Fibroblast of lung (primary cell): ENCODE measurements around the gene TMEM192. TPM values are rescaled to one million over a fixed set of nuclear protein-coding genes. Genes with fewer than 3 reads are reported as not detected.

ENCODE experiments used
- DNase-seq, 2 donors: peaks; one replicate each; pipeline versions ENCODE4 v3.0.0 to v3.0.0-alpha.2; 2010; ENCODE audit warnings: low read depth in 2 of 2
- H2AFZ ChIP-seq: 2 replicates; pipeline ENCODE4 v1.5.1; 2012; ENCODE audit warnings: low read length, control low read depth, inconsistent platforms
- H3K27ac ChIP-seq: 2 replicates; pipeline ENCODE4 v1.5.1; 2011; ENCODE audit warnings: low read length, control low read depth; ENCODE audit not compliant: insufficient read depth
- H3K27me3 ChIP-seq: 2 replicates; pipeline ENCODE4 v1.5.1; 2011; ENCODE audit warnings: mild to moderate bottlenecking, low read length; ENCODE audit not compliant: control insufficient read depth, insufficient read depth
- H3K36me3 ChIP-seq: 2 replicates; pipeline ENCODE4 v1.5.1; 2011; ENCODE audit warnings: low read length; ENCODE audit not compliant: control insufficient read depth, insufficient read depth
- H3K4me1 ChIP-seq: 2 replicates; pipeline ENCODE4 v1.5.1; 2011; ENCODE audit warnings: low read length; ENCODE audit not compliant: control insufficient read depth, insufficient read depth; ENCODE audit errors: extremely low read depth
- H3K4me2 ChIP-seq: 2 replicates; pipeline ENCODE4 v1.5.1; 2011; ENCODE audit warnings: low read length, control low read depth; ENCODE audit not compliant: insufficient read depth; ENCODE audit errors: extremely low read depth
- H3K4me3 ChIP-seq, 4 experiments: fragments of 200-600 bp in 1 of 4; sonication (generic) in 1 of 4; replicated peaks in 1 of 4; 2 replicates each; pipeline ENCODE4 v1.5.1; 2011 to 2016; ENCODE audit warnings: low read length in 4 of 4, low read depth in 3 of 4, mild to moderate bottlenecking in 3 of 4, control low read depth in 2 of 4, inconsistent platforms in 1 of 4, mixed read lengths in 1 of 4; ENCODE audit not compliant: insufficient read depth in 1 of 4; ENCODE audit errors: control extremely low read depth in 1 of 4
- H3K79me2 ChIP-seq: 2 replicates; pipeline ENCODE4 v1.5.1; 2012; ENCODE audit warnings: mild to moderate bottlenecking, low read length, inconsistent platforms; ENCODE audit not compliant: control insufficient read depth, insufficient read depth
- H3K9ac ChIP-seq: 2 replicates; pipeline ENCODE4 v1.5.1; 2011; ENCODE audit warnings: mild to moderate bottlenecking, low read length, control low read depth; ENCODE audit not compliant: insufficient read depth
- H3K9me3 ChIP-seq: 2 replicates; pipeline ENCODE4 v1.5.1; 2012; ENCODE audit warnings: low read depth, low read length; ENCODE audit not compliant: control insufficient read depth, insufficient read depth
- H4K20me1 ChIP-seq: 2 replicates; pipeline ENCODE4 v1.5.1; 2011; ENCODE audit warnings: low read length; ENCODE audit not compliant: control insufficient read depth, insufficient read depth; ENCODE audit errors: extremely low read depth
- EZH2 ChIP-seq: IDR thresholded peaks from 2 replicates; pipeline ENCODE4 v1.5.1; 2012; ENCODE audit warnings: low read length, control low read depth, mild to moderate bottlenecking; ENCODE audit errors: missing control alignments
- polyA plus RNA-seq, 2 donors: library from polyadenylated mRNA; depleted of rRNA in 1 of 2; stranded (reverse) in 1 of 2; unstranded in 1 of 2; fragments of >200 nt; gene quantifications; 2 replicates each; pipeline ENCODE4 v1.2.1, GENCODE V29; 2011 to 2012; ENCODE audit warnings: missing spikeins in 1 of 2
- total RNA-seq: library from RNA; depleted of rRNA; stranded (reverse); fragments of >200 nt; gene quantifications from 2 replicates; pipeline ENCODE4 v1.2.1, GENCODE V29; 2014
- TF ChIP-seq, protein P1 (sequence below), 2 donors: IDR thresholded peaks in 1 of 2; conservative IDR thresholded peaks in 1 of 2; 1 replicate in 1 of 2; 2 replicates in 1 of 2; pipeline ENCODE4 v1.5.1; 2011 to 2012; ENCODE audit warnings: low read length in 2 of 2, control low read depth in 1 of 2, inconsistent platforms in 1 of 2, low read depth in 1 of 2, mild to moderate bottlenecking in 1 of 2

TMEM192 gene
- total and polyA plus RNA-seq, 2 donors (not counting 1 experiment from before 2014, with no cell fraction given): 6.9 to 23.7 TPM

DNA sequence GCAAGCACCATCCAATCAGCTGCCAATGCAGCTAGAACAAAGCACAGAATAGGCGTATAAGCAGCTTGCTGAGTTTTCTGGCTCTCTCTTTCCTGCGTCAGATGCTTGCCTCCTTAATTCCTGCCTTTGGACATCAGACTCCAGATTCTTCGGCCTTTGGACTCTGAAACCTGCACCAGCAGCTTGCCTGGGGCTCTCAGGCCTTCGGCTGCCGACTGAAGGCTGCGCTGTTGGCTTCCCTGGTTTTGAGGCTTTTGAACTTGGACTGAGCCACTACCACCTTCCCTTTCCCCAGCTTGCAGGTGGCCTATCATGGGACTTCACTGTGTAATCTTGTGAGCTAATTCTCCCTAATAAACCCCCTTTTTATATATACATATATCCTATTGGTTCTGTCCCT lies 6.1 kb downstream of the TMEM192 start:
- no peak overlapping the region for H3K4me3 ChIP-seq
- no peak overlapping the region for H3K27ac ChIP-seq
- H3K79me2 ChIP-seq: no peaks in the 10 kb centered on the region
- no peak overlapping the region for H3K4me2 ChIP-seq
- H3K4me1 ChIP-seq: no peaks in the 10 kb centered on the region
- no peak overlapping the region for H2AFZ ChIP-seq
- H3K9ac ChIP-seq: no peak overlapping the region
- TF ChIP-seq, protein P1, sequence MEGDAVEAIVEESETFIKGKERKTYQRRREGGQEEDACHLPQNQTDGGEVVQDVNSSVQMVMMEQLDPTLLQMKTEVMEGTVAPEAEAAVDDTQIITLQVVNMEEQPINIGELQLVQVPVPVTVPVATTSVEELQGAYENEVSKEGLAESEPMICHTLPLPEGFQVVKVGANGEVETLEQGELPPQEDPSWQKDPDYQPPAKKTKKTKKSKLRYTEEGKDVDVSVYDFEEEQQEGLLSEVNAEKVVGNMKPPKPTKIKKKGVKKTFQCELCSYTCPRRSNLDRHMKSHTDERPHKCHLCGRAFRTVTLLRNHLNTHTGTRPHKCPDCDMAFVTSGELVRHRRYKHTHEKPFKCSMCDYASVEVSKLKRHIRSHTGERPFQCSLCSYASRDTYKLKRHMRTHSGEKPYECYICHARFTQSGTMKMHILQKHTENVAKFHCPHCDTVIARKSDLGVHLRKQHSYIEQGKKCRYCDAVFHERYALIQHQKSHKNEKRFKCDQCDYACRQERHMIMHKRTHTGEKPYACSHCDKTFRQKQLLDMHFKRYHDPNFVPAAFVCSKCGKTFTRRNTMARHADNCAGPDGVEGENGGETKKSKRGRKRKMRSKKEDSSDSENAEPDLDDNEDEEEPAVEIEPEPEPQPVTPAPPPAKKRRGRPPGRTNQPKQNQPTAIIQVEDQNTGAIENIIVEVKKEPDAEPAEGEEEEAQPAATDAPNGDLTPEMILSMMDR (conservative IDR thresholded peaks at IDR 0.05 in 1 of 2, IDR thresholded peaks at IDR 0.05 in 1 of 2; ENCODE audit: low read depth in 1 of 2, low read length in 2 of 2): no peak
- no peak for TF ChIP-seq EZH2
- no peaks in the 10 kb centered on the region for H4K20me1 ChIP-seq
- no peaks in the 10 kb centered on the region for H3K36me3 ChIP-seq
- no peaks in the 10 kb centered on the region for H3K9me3 ChIP-seq
- H3K27me3 ChIP-seq: no peaks in the 10 kb centered on the region
- DNase-seq: no peak

DNA sequence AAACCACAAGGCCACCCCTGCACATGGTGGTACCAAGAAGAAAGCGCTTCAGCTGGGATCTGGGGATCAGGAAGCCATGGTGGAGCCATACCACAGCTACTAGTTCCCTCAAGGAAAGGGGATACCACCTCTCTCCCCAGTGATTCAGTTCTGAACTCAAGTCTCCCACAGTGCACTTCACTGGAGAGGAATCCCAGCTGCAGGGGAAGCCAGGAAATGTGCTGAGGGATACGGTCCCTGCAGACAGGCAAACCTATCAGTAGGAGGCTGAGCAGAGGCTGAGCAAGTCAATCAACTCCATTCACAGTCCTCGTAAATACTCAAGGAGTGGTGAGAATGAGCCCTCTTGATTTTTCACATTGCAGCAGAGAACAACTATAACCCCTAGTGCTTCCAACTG lies 11.0 kb downstream of the TMEM192 start:
- H3K9ac ChIP-seq: no peak overlapping the region
- no peaks in the 10 kb centered on the region for H3K27me3 ChIP-seq
- no peaks in the 10 kb centered on the region for H3K4me1 ChIP-seq
- no peak overlapping the region for H3K27ac ChIP-seq
- no peaks in the 10 kb centered on the region for H3K79me2 ChIP-seq
- H3K9me3 ChIP-seq: no peaks in the 10 kb centered on the region
- DNase-seq: no peak
- no peak overlapping the region for H3K4me2 ChIP-seq
- no peak overlapping the region for H2AFZ ChIP-seq
- H3K36me3 ChIP-seq: no peaks in the 10 kb centered on the region
- no peak for TF ChIP-seq EZH2
- TF ChIP-seq, protein P1 (conservative IDR thresholded peaks at IDR 0.05 in 1 of 2, IDR thresholded peaks at IDR 0.05 in 1 of 2; ENCODE audit: low read depth in 1 of 2, low read length in 2 of 2): no peak
- no peaks in the 10 kb centered on the region for H4K20me1 ChIP-seq
- H3K4me3 ChIP-seq: no peak overlapping the region

DNA sequence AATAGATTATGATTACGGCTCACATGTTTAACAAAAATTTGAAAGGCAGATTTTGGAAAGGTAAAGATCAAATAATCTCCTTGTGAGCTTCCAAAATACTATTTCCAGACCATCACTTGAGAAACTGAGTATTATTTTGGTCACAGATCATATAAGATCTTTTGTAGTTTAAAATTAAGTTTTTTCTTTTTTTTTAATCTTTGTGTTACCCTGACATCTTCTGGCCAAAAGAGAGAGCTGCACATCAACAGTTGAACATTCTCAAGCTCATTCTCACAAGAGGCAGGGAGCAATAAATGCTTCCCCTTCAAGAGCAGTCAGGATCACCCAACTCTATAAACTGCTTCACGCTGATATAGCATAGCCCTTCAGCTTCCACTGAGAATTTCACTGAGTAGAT lies 15.9 kb downstream of the TMEM192 start:
- Histone ChIP-seq H3K4me1 (no peaks in the 10 kb centered on the region), H2AFZ (no peak overlapping the region), H3K9ac (no peak overlapping the region), H3K79me2 (no peaks in the 10 kb centered on the region), H3K4me2 (no peak overlapping the region), H3K36me3 (no peaks in the 10 kb centered on the region), H3K4me3 (no peak overlapping the region), H4K20me1 (no peaks in the 10 kb centered on the region), H3K27me3 (no peaks in the 10 kb centered on the region), H3K9me3 (no peaks in the 10 kb centered on the region), H3K27ac (no peak overlapping the region)
- DNase-seq: peak; percentile 23 to 49
- no peak for TF ChIP-seq EZH2
- TF ChIP-seq, protein P1 (conservative IDR thresholded peaks at IDR 0.05 in 1 of 2, IDR thresholded peaks at IDR 0.05 in 1 of 2; ENCODE audit: low read depth in 1 of 2, low read length in 2 of 2): peak; percentile 54 to 66
